Neural progenitor cell (in vitro differentiated cells): ENCODE results near the gene SPATA16. TPM values are rescaled to one million over a fixed set of nuclear protein-coding genes. Genes with fewer than 3 reads are reported as not detected.

Source experiments
- DNase-seq: peaks from one replicate; pipeline ENCODE4 v3.0.0-alpha.2; 2016; ENCODE audit warnings: low spot score
- H2AFZ ChIP-seq: fragments of 200-600 bp; sonication (generic); replicated peaks from 2 replicates; pipeline ENCODE4 v1.6.1; 2016; ENCODE audit warnings: antibody characterized with exemption
- H3F3A ChIP-seq: fragments of 200-600 bp; sonication (generic); 2 replicates; pipeline ENCODE4 v1.6.1; 2016; ENCODE audit warnings: antibody characterized with exemption, low read depth
- H3K27ac ChIP-seq: fragments of 200-600 bp; sonication (generic); 2 replicates; pipeline ENCODE4 v1.5.1; 2016; ENCODE audit warnings: mild to moderate bottlenecking
- H3K27me3 ChIP-seq: fragments of 200-600 bp; sonication (generic); 2 replicates; pipeline ENCODE4 v1.6.1; 2016; ENCODE audit warnings: mild to moderate bottlenecking, moderate library complexity
- H3K36me3 ChIP-seq: fragments of 200-600 bp; sonication (generic); 2 replicates; pipeline ENCODE4 v1.5.1; 2016
- H3K4me1 ChIP-seq: fragments of 200-600 bp; sonication (generic); 2 replicates; pipeline ENCODE4 v1.6.1; 2016; ENCODE audit warnings: mixed run types
- H3K4me2 ChIP-seq: fragments of 200-600 bp; sonication (generic); 2 replicates; pipeline ENCODE4 v1.6.1; 2016
- H3K4me3 ChIP-seq: fragments of 200-600 bp; sonication (generic); 2 replicates; pipeline ENCODE4 v1.5.1; 2016
- H3K79me2 ChIP-seq: fragments of 200-600 bp; sonication (generic); 2 replicates; pipeline ENCODE4 v1.6.1; 2016; ENCODE audit warnings: low read depth
- H3K9ac ChIP-seq: fragments of 200-600 bp; sonication (generic); 2 replicates; pipeline ENCODE4 v1.6.1; 2016
- H3K9me3 ChIP-seq: fragments of 200-600 bp; sonication (generic); 2 replicates; pipeline ENCODE4 v1.5.1; 2016; ENCODE audit warnings: low read depth
- H4K20me1 ChIP-seq: fragments of 200-600 bp; sonication (generic); 2 replicates; pipeline ENCODE4 v1.6.1; 2016; ENCODE audit warnings: low read depth
- H3K27ac Mint-ChIP-seq: 3 replicates; pipeline ENCODE4 v1.8.0; 2021; ENCODE audit warnings: mixed read lengths
- H3K27me3 Mint-ChIP-seq: 2 replicates; pipeline ENCODE4 v1.8.0; 2022; ENCODE audit warnings: low read depth, mild to moderate bottlenecking, inconsistent platforms, moderate library complexity, mixed read lengths; ENCODE audit not compliant: insufficient read depth
- H3K36me3 Mint-ChIP-seq: 3 replicates; pipeline ENCODE4 v1.8.0; 2021; ENCODE audit warnings: mixed read lengths
- H3K4me1 Mint-ChIP-seq: 3 replicates; pipeline ENCODE4 v1.8.0; 2021; ENCODE audit warnings: mixed read lengths
- H3K4me3 Mint-ChIP-seq: 3 replicates; pipeline ENCODE4 v1.8.0; 2021; ENCODE audit warnings: mild to moderate bottlenecking, moderate library complexity, mixed read lengths
- H3K9me3 Mint-ChIP-seq: 3 replicates; pipeline ENCODE4 v1.8.0; 2020; ENCODE audit warnings: mixed read lengths
- CTCF ChIP-seq: fragments of 200-600 bp; sonication (generic); IDR thresholded peaks from 2 replicates; pipeline ENCODE4 v1.5.1; 2017; ENCODE audit warnings: antibody characterized with exemption, mild to moderate bottlenecking
- EZH2 ChIP-seq: fragments of 200-600 bp; sonication (generic); IDR thresholded peaks from 2 replicates; pipeline ENCODE4 v1.6.1; 2017; ENCODE audit warnings: antibody characterized with exemption, mild to moderate bottlenecking, moderate library complexity
- EZH2phosphoT487 ChIP-seq: fragments of 200-600 bp; sonication (generic); IDR thresholded peaks from 2 replicates; pipeline ENCODE4 v1.6.1; 2017; ENCODE audit warnings: antibody characterized with exemption
- total RNA-seq: library from RNA; depleted of rRNA; stranded (reverse); fragments of >200 nt; gene quantifications from 2 replicates; pipeline ENCODE4 v1.2.3, GENCODE V29; 2015; ENCODE audit warnings: low replicate concordance

SPATA16 gene
- total RNA-seq, 1 donor from 2014 or later, result not detected

DNA sequence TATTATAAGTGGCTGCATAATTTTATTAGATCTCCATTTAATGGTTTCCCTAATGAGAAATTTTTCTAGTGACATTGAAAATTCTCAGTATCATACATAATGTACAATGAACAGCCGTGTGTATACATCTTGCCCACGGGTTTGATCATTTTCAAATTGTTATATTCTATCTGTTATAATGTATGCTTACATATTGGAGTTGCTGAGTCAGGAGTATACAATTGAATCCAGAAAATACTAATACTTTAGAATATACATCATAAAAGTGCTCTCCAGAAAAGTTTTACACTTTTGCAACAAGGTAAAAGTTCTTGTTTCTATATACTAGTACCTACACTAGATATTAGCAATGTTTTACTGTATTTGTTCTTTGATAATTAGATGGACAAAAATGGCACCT lies 82.8 kb downstream of the SPATA16 start:
- H3F3A ChIP-seq, result no peaks in the 10 kb centered on the region
- Mint-ChIP-seq H3K27me3 (no peaks in the 10 kb centered on the region), H3K4me1 (no peaks in the 10 kb centered on the region), H3K36me3 (no peaks in the 10 kb centered on the region), H3K9me3 (no peaks in the 10 kb centered on the region), H3K4me3 (no peak overlapping the region), H3K27ac (no peak overlapping the region)
- no peak overlapping the region for H3K9ac ChIP-seq
- no peaks in the 10 kb centered on the region for H3K79me2 ChIP-seq
- no peak overlapping the region for H3K4me2 ChIP-seq
- no peaks in the 10 kb centered on the region for H3K36me3 ChIP-seq
- TF ChIP-seq EZH2phosphoT487 (no peak), EZH2 (no peak), CTCF (no peak)
- H3K27ac ChIP-seq, result no peak overlapping the region
- no peaks in the 10 kb centered on the region for H3K27me3 ChIP-seq
- H3K9me3 ChIP-seq, result no peaks in the 10 kb centered on the region
- H4K20me1 ChIP-seq, result no peaks in the 10 kb centered on the region
- H3K4me3 ChIP-seq, result no peak overlapping the region
- no peaks in the 10 kb centered on the region for H3K4me1 ChIP-seq
- no peak for DNase-seq
- no peak overlapping the region for H2AFZ ChIP-seq

DNA sequence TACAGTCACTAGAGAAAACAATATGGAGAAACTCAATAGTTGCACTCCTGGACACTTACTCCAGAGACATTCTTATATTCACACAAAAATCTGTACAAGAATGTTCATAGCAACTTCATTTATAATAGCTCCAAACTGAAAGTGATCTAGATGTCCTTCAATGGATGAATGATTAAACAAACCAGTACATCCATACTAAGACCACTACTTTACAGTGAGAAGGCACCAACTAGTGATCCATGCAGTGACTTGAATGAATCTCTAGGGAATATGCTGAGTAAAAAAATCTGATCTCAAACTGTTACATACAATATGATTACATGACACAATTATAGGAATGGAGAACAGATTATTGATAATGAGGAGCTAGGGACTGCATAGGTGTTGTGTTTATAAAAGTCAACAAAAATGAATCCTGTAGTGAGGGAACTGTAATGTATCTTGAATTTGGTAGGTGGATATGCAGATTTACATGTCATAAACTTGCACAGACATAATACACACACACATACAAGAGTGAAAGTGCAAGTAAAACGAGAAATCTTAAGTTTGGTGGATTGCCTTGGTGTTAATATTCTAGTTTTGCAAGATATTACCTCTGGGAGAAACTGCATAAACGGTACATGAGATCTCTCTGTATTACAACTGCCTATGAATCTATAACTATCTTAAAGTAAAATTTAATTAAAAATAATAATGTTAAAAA lies 85.7 kb downstream of the SPATA16 start:
- no peaks in the 10 kb centered on the region for H3K9me3 Mint-ChIP-seq
- Histone ChIP-seq H3F3A (no peaks in the 10 kb centered on the region), H4K20me1 (no peaks in the 10 kb centered on the region), H3K4me1 (no peaks in the 10 kb centered on the region), H3K27ac (no peak overlapping the region), H3K4me3 (no peak overlapping the region), H3K4me2 (no peak overlapping the region), H3K9ac (no peak overlapping the region), H3K79me2 (no peaks in the 10 kb centered on the region), H2AFZ (no peak overlapping the region), H3K36me3 (no peaks in the 10 kb centered on the region), H3K9me3 (no peaks in the 10 kb centered on the region), H3K27me3 (no peaks in the 10 kb centered on the region)
- TF ChIP-seq CTCF, result no peak
- TF ChIP-seq EZH2phosphoT487, result no peak
- TF ChIP-seq EZH2, result no peak
- no peaks in the 10 kb centered on the region for H3K27me3 Mint-ChIP-seq
- DNase-seq, result no peak
- H3K27ac Mint-ChIP-seq, result no peak overlapping the region
- no peak overlapping the region for H3K4me3 Mint-ChIP-seq
- no peaks in the 10 kb centered on the region for H3K4me1 Mint-ChIP-seq
- H3K36me3 Mint-ChIP-seq, result no peaks in the 10 kb centered on the region

DNA sequence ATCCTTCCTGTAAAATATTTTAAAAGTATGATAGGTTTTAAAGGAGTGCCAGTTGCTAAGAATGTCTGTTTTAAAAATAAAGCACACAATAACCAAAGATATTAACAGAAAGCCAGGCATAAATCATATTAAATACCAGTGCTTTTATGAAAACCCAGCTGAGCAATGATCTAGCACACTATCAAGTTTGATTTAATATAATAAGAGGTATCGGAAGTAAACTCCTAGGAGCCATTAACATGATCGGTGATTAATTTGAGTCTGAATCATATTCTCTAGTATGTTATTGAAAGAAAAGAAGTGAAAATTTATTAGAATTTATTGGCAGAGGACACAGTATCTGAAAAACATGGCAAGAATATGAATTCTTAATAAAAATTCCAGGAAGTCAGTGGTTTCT lies 91.7 kb downstream of the SPATA16 start:
- Mint-ChIP-seq H3K9me3 (no peaks in the 10 kb centered on the region), H3K27me3 (no peaks in the 10 kb centered on the region), H3K4me3 (no peak overlapping the region), H3K36me3 (no peaks in the 10 kb centered on the region), H3K4me1 (no peaks in the 10 kb centered on the region), H3K27ac (no peak overlapping the region)
- Histone ChIP-seq H3K4me2 (no peak overlapping the region), H3K27ac (no peak overlapping the region), H3F3A (no peaks in the 10 kb centered on the region), H3K27me3 (no peaks in the 10 kb centered on the region), H2AFZ (no peak overlapping the region), H3K9ac (no peak overlapping the region), H4K20me1 (no peaks in the 10 kb centered on the region), H3K4me3 (no peak overlapping the region), H3K79me2 (no peaks in the 10 kb centered on the region), H3K36me3 (no peaks in the 10 kb centered on the region), H3K9me3 (no peaks in the 10 kb centered on the region), H3K4me1 (no peaks in the 10 kb centered on the region)
- DNase-seq, result no peak
- TF ChIP-seq EZH2phosphoT487, result no peak
- TF ChIP-seq CTCF, result no peak
- no peak for TF ChIP-seq EZH2
